Measurements from ENCODE around the gene HLA-DMB. TPM values are rescaled to one million over a fixed set of nuclear protein-coding genes. Genes with fewer than 3 reads are reported as not detected.

HLA-DMB gene
- total RNA-seq, 1 donor, result 0.09 TPM

- TF ChIP-seq, protein P1, sequence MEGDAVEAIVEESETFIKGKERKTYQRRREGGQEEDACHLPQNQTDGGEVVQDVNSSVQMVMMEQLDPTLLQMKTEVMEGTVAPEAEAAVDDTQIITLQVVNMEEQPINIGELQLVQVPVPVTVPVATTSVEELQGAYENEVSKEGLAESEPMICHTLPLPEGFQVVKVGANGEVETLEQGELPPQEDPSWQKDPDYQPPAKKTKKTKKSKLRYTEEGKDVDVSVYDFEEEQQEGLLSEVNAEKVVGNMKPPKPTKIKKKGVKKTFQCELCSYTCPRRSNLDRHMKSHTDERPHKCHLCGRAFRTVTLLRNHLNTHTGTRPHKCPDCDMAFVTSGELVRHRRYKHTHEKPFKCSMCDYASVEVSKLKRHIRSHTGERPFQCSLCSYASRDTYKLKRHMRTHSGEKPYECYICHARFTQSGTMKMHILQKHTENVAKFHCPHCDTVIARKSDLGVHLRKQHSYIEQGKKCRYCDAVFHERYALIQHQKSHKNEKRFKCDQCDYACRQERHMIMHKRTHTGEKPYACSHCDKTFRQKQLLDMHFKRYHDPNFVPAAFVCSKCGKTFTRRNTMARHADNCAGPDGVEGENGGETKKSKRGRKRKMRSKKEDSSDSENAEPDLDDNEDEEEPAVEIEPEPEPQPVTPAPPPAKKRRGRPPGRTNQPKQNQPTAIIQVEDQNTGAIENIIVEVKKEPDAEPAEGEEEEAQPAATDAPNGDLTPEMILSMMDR (IDR thresholded peaks at IDR 0.05; ENCODE audit: insufficient read depth, low read length), result peak; percentile 58
- peak overlapping the region; percentile 71 for H3K4me3 ChIP-seq (ENCODE audit: low read depth, low read length)
- DNase-seq (ENCODE audit: low read depth), result peak; percentile 57
These were observed 26.6 kb upstream of the HLA-DMB start for GRCh38 chr6:32967151-32968091.

DNA sequence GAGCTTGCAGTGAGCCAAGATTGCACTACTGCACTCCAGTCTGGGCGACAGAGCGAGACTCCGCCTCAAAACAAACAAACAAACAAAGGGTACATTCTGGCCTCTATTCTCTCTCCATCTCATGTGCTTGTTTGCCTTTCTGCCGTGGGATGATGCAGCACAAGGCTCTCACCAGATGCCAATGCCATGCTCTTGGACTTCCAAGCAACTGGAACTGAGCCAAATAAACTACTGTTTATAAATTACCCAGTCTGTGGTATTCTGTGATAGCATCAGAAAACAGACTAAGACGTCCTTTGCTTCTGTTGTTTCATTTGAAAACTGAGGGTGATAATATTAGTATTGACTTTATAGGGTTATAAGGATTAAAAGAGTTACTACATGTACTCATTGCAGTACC lies 23.9 kb upstream of the HLA-DMB start:
- no peak for DNase-seq (ENCODE audit: low read depth)
- TF ChIP-seq, protein P1 (IDR thresholded peaks at IDR 0.05; ENCODE audit: insufficient read depth, low read length), result no peak
- no peak overlapping the region for H3K4me3 ChIP-seq (ENCODE audit: low read depth, low read length)

DNA sequence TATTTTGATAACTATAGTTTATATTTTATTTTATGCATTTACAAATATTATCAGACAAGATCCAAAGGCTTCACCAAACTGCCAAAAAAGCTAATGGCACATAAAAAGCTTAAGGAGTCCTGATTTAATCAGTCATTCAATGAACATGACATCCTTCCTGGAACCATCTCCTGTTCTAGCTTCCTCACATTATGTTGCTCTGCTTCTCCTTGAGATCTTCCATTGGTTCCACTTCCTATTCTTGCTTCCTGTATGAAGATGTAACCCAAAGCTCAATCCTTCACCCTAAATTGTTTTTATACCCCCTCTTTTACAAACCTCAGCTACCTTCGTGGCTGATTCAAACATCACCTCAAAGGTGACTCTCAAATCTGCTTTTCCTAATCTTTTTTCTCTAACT lies 23.0 kb upstream of the HLA-DMB start:
- H3K4me3 ChIP-seq (ENCODE audit: low read depth, low read length), result no peak overlapping the region
- TF ChIP-seq, protein P1 (IDR thresholded peaks at IDR 0.05; ENCODE audit: insufficient read depth, low read length), result no peak
- DNase-seq (ENCODE audit: low read depth), result no peak

DNA sequence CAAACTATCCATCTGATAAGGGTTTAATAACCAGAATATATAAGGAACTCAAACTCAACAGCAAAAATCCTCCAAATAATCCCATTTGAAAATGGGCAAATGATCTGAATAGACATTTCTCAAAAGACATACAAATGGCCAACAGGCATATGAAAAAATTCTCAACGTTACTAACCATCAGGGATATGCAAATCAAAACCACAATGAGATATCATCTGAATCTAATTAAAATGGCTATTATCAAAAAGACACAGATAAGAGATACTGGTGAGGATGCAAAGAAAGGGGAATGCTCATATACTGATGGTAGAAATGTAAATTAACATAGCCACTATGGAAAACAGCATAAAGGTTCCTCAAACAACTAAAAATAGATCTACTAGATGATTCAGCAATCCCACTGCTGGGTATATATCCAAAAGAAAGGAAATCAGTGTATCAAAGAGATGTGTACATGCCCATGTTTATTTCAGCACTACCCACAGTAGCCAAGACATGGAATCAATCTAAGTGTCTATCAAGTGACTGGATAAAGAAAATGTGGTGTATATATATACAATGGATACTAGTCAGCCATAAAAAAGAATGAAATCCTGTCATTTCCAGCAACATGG lies 21.5 kb upstream of the HLA-DMB start:
- no peak for DNase-seq (ENCODE audit: low read depth)
- TF ChIP-seq, protein P1 (IDR thresholded peaks at IDR 0.05; ENCODE audit: insufficient read depth, low read length), result no peak
- H3K4me3 ChIP-seq (ENCODE audit: low read depth, low read length), result no peak overlapping the region

DNA sequence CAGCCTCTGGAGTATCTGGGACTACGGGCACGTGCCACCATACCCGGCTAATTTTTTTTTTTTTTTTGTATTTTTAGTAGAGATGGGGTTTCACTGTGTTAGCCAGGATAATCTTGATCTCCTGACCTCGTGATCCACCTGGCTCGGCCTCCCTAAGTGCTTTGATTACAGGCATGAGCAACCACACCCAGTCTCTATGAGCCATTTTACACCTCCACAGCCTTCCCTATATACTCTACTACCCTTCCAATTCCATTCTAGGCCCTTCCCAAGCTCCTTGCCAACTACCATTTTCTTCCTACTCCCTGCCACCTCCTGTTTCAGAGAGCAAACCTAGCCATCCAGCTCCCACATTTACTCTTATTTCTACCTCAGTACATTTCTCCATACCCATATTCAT lies 19.7 kb upstream of the HLA-DMB start:
- H3K4me3 ChIP-seq (ENCODE audit: low read depth, low read length), result no peak overlapping the region
- TF ChIP-seq, protein P1 (IDR thresholded peaks at IDR 0.05; ENCODE audit: insufficient read depth, low read length), result no peak
- no peak for DNase-seq (ENCODE audit: low read depth)

DNA sequence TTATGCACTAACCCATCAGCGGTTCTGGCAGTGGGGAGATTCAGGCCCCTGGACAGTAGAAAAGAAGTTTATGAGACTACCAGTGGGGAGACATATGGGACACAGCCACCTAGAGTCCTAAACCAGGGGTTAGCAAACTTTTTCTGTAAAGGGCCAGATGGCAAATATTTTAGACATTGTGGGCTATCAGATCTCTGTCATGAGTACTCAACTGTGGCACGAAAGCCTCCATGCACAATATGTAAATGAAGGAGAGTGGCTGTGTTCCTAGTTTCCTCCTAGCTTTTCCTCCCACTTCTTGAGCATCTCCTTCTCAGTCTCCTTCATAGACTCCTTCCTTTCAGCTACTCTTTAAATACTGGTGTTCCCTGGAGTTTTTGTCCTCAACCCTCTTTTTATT lies 15.3 kb upstream of the HLA-DMB start:
- TF ChIP-seq, protein P1 (IDR thresholded peaks at IDR 0.05; ENCODE audit: insufficient read depth, low read length), result no peak
- H3K4me3 ChIP-seq (ENCODE audit: low read depth, low read length), result no peak overlapping the region
- no peak for DNase-seq (ENCODE audit: low read depth)

Measured in fibroblast of the aortic adventitia (primary cell).